Mononuclear cell (primary cell): ENCODE data around the gene INTS11. TPM values are rescaled to one million over a fixed set of nuclear protein-coding genes. Genes with fewer than 3 reads are reported as not detected.

ENCODE experiments used
- H3K27me3 ChIP-seq: 2 replicates; pipeline ENCODE4 v1.6.0; 2011; ENCODE audit warnings: low read length, control low read depth; ENCODE audit not compliant: insufficient read depth
- H3K4me1 ChIP-seq: 2 replicates; pipeline ENCODE4 v1.5.1; 2011; ENCODE audit warnings: mild to moderate bottlenecking, low read length, control low read depth; ENCODE audit not compliant: insufficient read depth
- H3K4me3 ChIP-seq: 2 replicates; pipeline ENCODE4 v1.5.1; 2011; ENCODE audit warnings: mild to moderate bottlenecking, low read length, moderate library complexity
- H3K9me3 ChIP-seq: 2 replicates; pipeline ENCODE4 v1.5.1; 2011; ENCODE audit warnings: low read depth, mild to moderate bottlenecking, control low read depth, low read length
- total RNA-seq: library from RNA; depleted of rRNA; stranded (reverse); fragments of >200 nt; gene quantifications from one replicate; pipeline ENCODE4 v1.2.3, GENCODE V29; 2012

Gene INTS11
- total RNA-seq, 1 donor, result 51.2 TPM

DNA sequence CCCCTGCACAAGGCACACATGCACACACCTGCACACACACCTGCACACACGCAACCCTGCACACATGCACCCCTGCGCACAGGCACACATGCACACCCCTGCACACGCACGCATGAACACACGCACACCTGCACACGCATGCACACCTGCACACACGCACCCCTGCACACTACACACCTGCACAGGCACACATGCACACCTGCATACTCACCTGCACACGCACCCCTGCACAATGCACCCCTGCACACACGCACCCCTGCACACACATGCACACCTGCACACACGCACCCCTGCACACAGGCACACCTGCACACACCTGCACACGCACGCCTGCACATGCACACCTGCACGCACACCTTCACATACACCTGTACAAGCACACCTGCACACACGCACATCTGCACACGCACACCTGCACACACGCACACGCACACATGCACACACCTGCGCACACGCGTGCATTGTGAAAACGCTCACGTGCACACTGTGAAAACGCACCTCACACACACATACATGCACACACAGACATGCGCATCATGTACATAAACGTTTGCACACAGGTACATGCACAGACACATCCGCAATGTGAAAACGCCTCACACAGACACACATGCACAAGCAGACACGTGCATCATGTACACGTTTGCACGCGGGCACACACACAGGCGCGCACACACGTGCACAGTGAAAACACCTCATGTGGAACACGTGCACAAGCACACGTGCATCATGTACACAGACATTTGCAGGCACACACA is 16.5 kb upstream of the INTS11 start:
- no peaks in the 10 kb centered on the region for H3K27me3 ChIP-seq
- no peak overlapping the region for H3K4me3 ChIP-seq
- H3K9me3 ChIP-seq, result no peaks in the 10 kb centered on the region
- H3K4me1 ChIP-seq, result no peaks in the 10 kb centered on the region

DNA sequence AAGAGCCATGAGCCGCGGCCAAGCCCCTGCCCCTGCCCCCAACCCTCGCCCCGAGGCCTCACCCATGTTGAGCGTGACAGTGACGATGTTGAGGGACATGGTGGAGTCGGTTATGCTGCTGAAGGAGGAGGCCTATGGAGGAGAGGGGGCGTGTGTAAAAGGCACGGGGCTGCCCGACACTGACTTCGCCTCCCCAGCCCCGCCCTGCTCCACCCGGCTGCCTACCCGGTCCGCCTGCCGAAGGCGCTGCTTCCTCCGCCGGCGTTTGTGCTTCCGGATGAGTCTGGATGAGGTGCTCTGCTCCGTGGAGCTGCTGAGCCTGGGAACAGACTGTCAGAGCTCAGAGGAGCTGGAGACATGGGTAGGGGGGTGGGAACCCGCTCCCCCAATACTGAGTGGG is 15.7 kb upstream of the INTS11 start:
- no peaks in the 10 kb centered on the region for H3K4me1 ChIP-seq
- no peak overlapping the region for H3K4me3 ChIP-seq
- H3K9me3 ChIP-seq, result no peaks in the 10 kb centered on the region
- no peaks in the 10 kb centered on the region for H3K27me3 ChIP-seq

DNA sequence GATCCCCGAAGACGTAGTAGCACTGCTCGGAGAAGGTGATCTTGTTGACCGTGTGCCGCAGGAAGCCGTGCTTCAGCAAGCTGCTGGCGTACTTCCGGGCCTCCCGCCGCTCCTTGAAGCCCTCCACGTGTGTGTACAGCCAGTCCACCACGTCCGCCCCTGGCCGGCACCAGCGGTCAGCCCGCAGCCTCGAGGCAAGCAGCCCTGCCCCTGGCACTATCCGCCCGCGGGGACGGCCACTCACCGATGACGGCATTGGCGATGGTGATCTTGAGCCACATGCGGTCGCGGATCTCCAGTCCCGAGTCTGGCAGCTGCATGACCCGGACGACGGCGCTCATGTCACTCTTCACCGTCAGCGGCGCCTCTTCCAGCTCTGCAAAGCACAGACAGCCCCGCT is 13.8 kb upstream of the INTS11 start:
- H3K9me3 ChIP-seq, result no peaks in the 10 kb centered on the region
- no peaks in the 10 kb centered on the region for H3K4me1 ChIP-seq
- H3K4me3 ChIP-seq, result no peak overlapping the region
- no peaks in the 10 kb centered on the region for H3K27me3 ChIP-seq

DNA sequence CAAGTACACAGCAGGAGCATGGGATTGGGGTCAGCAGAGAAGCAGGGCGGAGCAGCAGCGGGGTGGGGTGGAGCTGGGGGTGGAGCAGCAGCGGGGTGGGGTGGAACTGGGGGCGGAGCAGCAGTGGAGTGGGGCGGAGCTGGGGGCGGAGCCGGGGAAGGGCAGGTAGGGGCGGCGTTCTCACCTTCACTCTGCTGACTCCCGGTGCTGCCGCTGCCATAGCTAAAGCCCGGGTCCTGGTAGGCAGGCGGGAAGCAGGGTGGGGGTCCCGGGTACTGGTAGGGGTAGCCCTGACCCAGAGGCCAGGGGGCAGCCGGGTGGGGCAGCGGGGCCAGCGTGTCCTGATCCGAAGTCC is 13.3 kb upstream of the INTS11 start:
- H3K4me1 ChIP-seq, result no peaks in the 10 kb centered on the region

DNA sequence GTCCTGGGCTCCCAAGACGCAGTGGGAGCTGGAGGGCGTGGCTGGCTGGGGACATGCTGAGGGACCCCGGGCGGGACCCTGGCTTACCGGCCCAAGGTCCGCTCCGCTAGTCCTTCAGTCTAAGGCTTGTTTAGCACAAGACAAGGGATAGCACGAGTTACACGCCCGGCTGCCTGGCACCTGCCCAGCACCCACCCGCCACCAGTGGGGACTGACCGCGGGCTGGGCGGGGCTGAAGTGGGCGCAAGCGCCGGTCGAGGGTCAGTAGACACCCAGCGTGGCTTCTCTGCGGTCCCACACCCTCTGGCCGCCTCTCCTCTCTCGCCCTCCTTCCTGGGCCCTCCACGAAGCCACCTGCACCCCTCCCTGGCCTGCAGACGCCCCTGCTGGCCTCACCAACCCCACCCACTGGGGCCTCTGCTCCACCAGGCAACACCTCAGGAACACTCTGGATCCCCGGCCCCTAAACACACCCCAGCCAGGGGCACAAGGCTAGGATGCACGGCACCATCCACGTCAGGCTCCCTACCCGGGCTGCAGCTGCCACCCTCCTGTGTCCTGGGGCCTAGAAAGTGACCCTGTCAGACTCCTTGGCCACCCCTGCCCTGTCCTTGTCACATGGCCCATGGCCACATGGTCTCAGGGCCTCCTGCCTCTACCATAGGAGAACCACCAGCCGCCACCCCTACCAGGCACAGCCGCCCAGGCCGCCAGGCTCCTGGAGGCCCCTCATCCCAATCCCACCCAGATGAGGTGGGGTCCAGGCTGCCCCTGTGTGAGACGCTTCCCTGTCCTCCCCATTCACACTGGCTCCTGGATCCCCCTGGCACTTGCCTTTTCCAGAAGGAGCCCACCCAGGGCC is 12.7 kb upstream of the INTS11 start:
- Histone ChIP-seq H3K27me3 (no peaks in the 10 kb centered on the region), H3K9me3 (no peaks in the 10 kb centered on the region), H3K4me1 (no peaks in the 10 kb centered on the region), H3K4me3 (no peak overlapping the region)

More for the DNA sequence above, 13.3 kb upstream of the INTS11 start:
- Histone ChIP-seq H3K4me3 (no peak overlapping the region), H3K27me3 (no peaks in the 10 kb centered on the region), H3K9me3 (no peaks in the 10 kb centered on the region)

DNA sequence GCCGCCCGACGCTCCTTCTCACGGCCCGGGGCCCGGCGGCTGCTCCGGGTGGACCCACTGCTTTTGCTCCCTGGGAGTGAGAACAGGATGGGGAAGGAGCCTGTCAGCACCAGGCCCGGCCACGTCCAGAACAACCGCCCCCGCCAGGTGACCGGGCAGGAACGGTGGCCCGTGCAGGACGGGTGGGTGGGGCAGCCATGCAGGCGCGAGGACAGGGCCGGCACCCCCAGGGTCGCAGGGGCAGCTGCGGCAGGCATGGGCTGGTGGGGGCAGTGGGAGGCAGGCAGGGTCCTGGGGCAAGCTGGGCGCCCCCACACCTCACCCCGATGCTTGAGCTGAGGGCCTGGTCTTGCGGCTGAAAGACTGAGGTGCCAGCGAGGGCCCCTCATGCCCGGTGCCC is 12.0 kb upstream of the INTS11 start:
- no peaks in the 10 kb centered on the region for H3K9me3 ChIP-seq
- no peaks in the 10 kb centered on the region for H3K4me1 ChIP-seq
- H3K4me3 ChIP-seq, result no peak overlapping the region
- no peaks in the 10 kb centered on the region for H3K27me3 ChIP-seq

DNA sequence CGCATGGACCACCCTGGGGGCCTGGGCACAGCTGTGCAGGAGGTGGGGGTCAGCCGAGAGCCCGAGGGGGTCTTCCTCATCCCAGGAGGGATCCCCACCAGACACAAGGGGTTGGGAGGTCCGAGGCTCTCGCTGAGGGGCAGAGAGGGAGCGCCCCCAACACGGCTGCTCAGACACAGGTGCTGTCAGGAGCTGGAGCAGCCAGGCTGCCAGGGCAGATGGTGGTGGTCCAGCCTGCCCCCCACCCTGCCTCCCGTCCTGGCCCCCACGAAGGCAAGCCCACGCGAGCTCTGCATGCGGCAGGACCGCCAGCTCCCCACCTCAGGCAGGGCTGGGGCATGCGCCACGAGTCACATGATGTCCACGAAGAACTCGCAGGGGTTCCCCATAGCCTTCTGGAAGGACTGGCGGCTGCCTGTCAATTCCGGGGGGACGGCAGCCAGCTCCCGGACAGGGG is 11.4 kb upstream of the INTS11 start:
- Histone ChIP-seq H3K4me1 (no peaks in the 10 kb centered on the region), H3K4me3 (no peak overlapping the region), H3K9me3 (no peaks in the 10 kb centered on the region), H3K27me3 (no peaks in the 10 kb centered on the region)

DNA sequence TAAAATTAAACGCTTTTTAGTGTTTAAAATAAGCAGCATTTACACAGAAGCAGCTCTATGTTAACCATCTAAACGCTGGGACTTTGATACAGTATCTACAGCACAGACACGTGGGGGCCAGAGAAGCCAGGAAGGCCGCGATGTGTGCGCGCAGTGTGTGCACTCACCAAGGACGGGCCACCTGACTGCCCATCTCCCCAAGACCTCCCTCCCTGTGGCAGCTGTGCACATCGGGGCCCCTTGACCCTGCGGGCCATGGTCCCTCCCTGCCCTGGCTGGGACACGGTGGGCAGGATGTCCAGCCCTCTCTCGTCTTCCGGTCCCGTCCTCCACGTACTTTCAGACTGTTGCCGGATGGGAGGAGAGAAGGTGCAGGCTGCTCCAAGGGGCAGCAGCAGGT is 10.8 kb upstream of the INTS11 start:
- no peaks in the 10 kb centered on the region for H3K27me3 ChIP-seq
- no peaks in the 10 kb centered on the region for H3K9me3 ChIP-seq
- no peaks in the 10 kb centered on the region for H3K4me1 ChIP-seq
- no peak overlapping the region for H3K4me3 ChIP-seq

DNA sequence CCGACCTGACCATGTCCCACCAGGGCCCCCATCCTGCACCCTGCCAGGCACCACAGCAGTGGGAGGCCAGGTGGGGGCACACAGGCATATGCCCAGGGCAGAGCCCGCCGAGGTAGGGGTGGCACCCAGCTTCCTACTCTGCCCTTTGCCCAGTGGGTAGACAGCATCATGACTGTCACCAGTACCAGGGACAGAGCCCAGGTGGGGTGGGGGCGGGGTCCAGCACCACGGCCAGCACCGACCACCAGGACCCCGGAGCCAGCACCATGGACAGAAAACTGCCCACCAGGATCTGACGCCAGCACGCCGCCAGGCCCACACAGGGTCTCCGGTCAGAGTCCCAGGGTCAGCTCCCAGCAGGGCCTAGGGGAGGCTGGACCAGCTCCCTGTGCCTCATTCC is 10.4 kb upstream of the INTS11 start:
- Histone ChIP-seq H3K9me3 (no peaks in the 10 kb centered on the region), H3K4me1 (no peaks in the 10 kb centered on the region), H3K4me3 (no peak overlapping the region), H3K27me3 (no peaks in the 10 kb centered on the region)

DNA sequence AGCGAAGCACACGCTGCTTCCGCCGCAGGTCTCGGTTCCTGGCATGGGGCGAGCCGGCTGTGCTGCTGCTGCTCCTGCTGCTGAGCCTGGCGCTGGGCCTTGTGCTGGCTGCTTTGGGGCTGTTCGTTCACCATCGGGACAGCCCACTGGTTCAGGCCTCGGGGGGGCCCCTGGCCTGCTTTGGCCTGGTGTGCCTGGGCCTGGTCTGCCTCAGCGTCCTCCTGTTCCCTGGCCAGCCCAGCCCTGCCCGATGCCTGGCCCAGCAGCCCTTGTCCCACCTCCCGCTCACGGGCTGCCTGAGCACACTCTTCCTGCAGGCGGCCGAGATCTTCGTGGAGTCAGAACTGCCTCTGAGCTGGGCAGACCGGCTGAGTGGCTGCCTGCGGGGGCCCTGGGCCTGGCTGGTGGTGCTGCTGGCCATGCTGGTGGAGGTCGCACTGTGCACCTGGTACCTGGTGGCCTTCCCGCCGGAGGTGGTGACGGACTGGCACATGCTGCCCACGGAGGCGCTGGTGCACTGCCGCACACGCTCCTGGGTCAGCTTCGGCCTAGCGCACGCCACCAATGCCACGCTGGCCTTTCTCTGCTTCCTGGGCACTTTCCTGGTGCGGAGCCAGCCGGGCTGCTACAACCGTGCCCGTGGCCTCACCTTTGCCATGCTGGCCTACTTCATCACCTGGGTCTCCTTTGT is 9.2 kb upstream of the INTS11 start:
- H3K4me1 ChIP-seq, result no peaks in the 10 kb centered on the region
- H3K4me3 ChIP-seq, result no peak overlapping the region
- H3K27me3 ChIP-seq, result no peaks in the 10 kb centered on the region
- H3K9me3 ChIP-seq, result no peaks in the 10 kb centered on the region

DNA sequence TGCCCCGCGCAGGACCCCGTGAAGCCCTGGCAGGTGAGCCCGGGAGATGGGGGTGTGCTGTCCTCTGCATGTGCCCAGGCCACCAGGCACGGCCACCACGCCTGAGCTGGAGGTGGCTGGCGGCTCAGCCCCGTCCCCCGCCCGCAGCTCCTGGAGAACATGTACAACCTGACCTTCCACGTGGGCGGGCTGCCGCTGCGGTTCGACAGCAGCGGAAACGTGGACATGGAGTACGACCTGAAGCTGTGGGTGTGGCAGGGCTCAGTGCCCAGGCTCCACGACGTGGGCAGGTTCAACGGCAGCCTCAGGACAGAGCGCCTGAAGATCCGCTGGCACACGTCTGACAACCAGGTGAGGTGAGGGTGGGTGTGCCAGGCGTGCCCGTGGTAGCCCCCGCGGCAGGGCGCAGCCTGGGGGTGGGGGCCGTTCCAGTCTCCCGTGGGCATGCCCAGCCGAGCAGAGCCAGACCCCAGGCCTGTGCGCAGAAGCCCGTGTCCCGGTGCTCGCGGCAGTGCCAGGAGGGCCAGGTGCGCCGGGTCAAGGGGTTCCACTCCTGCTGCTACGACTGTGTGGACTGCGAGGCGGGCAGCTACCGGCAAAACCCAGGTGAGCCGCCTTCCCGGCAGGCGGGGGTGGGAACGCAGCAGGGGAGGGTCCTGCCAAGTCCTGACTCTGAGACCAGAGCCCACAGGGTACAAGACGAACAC is 8.5 kb upstream of the INTS11 start:
- Histone ChIP-seq H3K27me3 (no peaks in the 10 kb centered on the region), H3K4me3 (no peak overlapping the region), H3K9me3 (no peaks in the 10 kb centered on the region), H3K4me1 (no peaks in the 10 kb centered on the region)

DNA sequence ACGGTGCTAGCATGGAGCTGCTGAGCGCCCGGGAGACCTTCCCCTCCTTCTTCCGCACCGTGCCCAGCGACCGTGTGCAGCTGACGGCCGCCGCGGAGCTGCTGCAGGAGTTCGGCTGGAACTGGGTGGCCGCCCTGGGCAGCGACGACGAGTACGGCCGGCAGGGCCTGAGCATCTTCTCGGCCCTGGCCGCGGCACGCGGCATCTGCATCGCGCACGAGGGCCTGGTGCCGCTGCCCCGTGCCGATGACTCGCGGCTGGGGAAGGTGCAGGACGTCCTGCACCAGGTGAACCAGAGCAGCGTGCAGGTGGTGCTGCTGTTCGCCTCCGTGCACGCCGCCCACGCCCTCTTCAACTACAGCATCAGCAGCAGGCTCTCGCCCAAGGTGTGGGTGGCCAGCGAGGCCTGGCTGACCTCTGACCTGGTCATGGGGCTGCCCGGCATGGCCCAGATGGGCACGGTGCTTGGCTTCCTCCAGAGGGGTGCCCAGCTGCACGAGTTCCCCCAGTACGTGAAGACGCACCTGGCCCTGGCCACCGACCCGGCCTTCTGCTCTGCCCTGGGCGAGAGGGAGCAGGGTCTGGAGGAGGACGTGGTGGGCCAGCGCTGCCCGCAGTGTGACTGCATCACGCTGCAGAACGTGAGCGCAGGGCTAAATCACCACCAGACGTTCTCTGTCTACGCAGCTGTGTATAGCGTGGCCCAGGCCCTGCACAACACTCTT is 7.7 kb upstream of the INTS11 start:
- Histone ChIP-seq H3K9me3 (no peaks in the 10 kb centered on the region), H3K4me1 (no peaks in the 10 kb centered on the region), H3K4me3 (no peak overlapping the region), H3K27me3 (no peaks in the 10 kb centered on the region)

DNA sequence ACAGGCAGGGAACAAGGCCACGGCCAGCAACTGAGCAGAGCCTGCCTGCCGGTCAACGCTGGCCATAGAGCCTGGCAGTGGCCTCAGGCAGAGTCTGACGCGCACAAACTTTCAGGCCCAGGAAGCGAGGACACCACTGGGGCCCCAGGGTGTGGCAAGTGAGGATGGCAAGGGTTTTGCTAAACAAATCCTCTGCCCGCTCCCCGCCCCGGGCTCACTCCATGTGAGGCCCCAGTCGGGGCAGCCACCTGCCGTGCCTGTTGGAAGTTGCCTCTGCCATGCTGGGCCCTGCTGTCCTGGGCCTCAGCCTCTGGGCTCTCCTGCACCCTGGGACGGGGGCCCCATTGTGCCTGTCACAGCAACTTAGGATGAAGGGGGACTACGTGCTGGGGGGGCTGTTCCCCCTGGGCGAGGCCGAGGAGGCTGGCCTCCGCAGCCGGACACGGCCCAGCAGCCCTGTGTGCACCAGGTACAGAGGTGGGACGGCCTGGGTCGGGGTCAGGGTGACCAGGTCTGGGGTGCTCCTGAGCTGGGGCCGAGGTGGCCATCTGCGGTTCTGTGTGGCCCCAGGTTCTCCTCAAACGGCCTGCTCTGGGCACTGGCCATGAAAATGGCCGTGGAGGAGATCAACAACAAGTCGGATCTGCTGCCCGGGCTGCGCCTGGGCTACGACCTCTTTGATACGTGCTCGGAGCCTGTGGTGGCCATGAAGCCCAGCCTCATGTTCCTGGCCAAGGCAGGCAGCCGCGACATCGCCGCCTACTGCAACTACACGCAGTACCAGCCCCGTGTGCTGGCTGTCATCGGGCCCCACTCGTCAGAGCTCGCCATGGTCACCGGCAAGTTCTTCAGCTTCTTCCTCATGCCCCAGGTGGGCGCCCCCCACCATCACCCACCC is 6.9 kb upstream of the INTS11 start, which contains the start of gene TAS1R3:
TSS of gene TAS1R3 (plus strand) at position 213 of the 898 bp plus-strand sequence. CDS start at position 279, 66 bp downstream.
- Histone ChIP-seq H3K27me3 (no peaks in the 10 kb centered on the region), H3K4me1 (peaks cover under 1% of the 10 kb centered on the region), H3K4me3 (no peak within 1 kb of the TSS), H3K9me3 (no peaks in the 10 kb centered on the region)
